ENCODE results near the gene NTRK2. TPM values are rescaled to one million over a fixed set of nuclear protein-coding genes. Genes with fewer than 3 reads are reported as not detected.

Gene NTRK2
- total RNA-seq, 1 donor from 2014 or later = 65.0 TPM

- no peaks in the 10 kb centered on the region for H3K9me3 Mint-ChIP-seq
These were observed 153.2 kb downstream of the NTRK2 start for GRCh38 chr9:84822589-84823233.

GRCh38 chr9:84823421-84824271 lies 154.1 kb downstream of the NTRK2 start:
- H3K4me1 Mint-ChIP-seq = peaks cover 17% of the 10 kb centered on the region
- H3K4me3 Mint-ChIP-seq = no peak overlapping the region
- no peaks in the 10 kb centered on the region for H3K9me3 Mint-ChIP-seq
- H3K27ac Mint-ChIP-seq = no peak overlapping the region
- H3K27me3 Mint-ChIP-seq (ENCODE audit: low read depth) = peaks cover 6% of the 10 kb centered on the region
- TF ChIP-seq, protein P1, sequence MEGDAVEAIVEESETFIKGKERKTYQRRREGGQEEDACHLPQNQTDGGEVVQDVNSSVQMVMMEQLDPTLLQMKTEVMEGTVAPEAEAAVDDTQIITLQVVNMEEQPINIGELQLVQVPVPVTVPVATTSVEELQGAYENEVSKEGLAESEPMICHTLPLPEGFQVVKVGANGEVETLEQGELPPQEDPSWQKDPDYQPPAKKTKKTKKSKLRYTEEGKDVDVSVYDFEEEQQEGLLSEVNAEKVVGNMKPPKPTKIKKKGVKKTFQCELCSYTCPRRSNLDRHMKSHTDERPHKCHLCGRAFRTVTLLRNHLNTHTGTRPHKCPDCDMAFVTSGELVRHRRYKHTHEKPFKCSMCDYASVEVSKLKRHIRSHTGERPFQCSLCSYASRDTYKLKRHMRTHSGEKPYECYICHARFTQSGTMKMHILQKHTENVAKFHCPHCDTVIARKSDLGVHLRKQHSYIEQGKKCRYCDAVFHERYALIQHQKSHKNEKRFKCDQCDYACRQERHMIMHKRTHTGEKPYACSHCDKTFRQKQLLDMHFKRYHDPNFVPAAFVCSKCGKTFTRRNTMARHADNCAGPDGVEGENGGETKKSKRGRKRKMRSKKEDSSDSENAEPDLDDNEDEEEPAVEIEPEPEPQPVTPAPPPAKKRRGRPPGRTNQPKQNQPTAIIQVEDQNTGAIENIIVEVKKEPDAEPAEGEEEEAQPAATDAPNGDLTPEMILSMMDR (IDR thresholded peaks at IDR 0.05; ENCODE audit: unreplicated experiment) = no peak
- no peak for DNase-seq (ENCODE audit: low spot score in 2 of 2, unreplicated experiment in 2 of 2)
- no peaks in the 10 kb centered on the region for H3K36me3 Mint-ChIP-seq

More at GRCh38 chr9:84822589-84823233, 153.2 kb downstream of the NTRK2 start:
- TF ChIP-seq, protein P1 (IDR thresholded peaks at IDR 0.05; ENCODE audit: unreplicated experiment) = no peak
- no peak overlapping the region for H3K27ac Mint-ChIP-seq
- no peaks in the 10 kb centered on the region for H3K36me3 Mint-ChIP-seq
- DNase-seq (ENCODE audit: low spot score in 2 of 2, unreplicated experiment in 2 of 2) = no peak
- H3K4me3 Mint-ChIP-seq = no peak overlapping the region
- H3K27me3 Mint-ChIP-seq (ENCODE audit: low read depth) = peaks cover 6% of the 10 kb centered on the region
- peaks cover 13% of the 10 kb centered on the region for H3K4me1 Mint-ChIP-seq

- DNase-seq (ENCODE audit: low spot score in 2 of 2, unreplicated experiment in 2 of 2) = no peak
- Mint-ChIP-seq H3K9me3 (no peaks in the 10 kb centered on the region), H3K27me3 (ENCODE audit: low read depth) (peaks cover 4% of the 10 kb centered on the region), H3K36me3 (no peaks in the 10 kb centered on the region), H3K4me3 (no peak overlapping the region), H3K4me1 (peaks cover 22% of the 10 kb centered on the region), H3K27ac (no peak overlapping the region)
- TF ChIP-seq, protein P1 (IDR thresholded peaks at IDR 0.05; ENCODE audit: unreplicated experiment) = no peak
These were observed 157.8 kb downstream of the NTRK2 start for GRCh38 chr9:84827216-84827765.

DNA sequence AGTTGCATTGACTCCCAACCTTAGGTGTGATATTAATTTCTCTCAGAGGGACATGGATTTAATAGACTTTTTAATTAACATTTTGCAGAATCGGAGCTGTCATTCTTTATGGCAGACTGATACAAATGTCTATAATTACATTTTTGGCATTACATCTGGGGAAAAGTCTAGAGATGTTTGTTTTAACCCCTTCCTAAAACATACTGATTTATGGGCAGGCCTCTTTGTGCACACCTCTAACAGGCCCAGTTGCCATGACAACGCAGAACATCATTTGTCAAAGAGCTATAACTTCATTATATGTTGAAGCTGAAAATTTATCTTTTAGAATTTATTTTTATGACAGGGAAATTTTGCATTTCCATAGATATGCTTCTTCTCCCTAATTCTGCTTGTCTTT lies 158.5 kb downstream of the NTRK2 start:
- TF ChIP-seq, protein P1 (IDR thresholded peaks at IDR 0.05; ENCODE audit: unreplicated experiment) = no peak
- H3K9me3 Mint-ChIP-seq = no peaks in the 10 kb centered on the region

GRCh38 chr9:84829471-84829870 lies 159.9 kb downstream of the NTRK2 start:
- no peak overlapping the region for H3K27ac Mint-ChIP-seq
- TF ChIP-seq, protein P1 (IDR thresholded peaks at IDR 0.05; ENCODE audit: unreplicated experiment) = no peak
- no peak overlapping the region for H3K4me3 Mint-ChIP-seq
- peaks cover 6% of the 10 kb centered on the region for H3K27me3 Mint-ChIP-seq (ENCODE audit: low read depth)
- peaks cover 20% of the 10 kb centered on the region for H3K4me1 Mint-ChIP-seq
- no peak for DNase-seq (ENCODE audit: low spot score in 2 of 2, unreplicated experiment in 2 of 2)
- no peaks in the 10 kb centered on the region for H3K36me3 Mint-ChIP-seq
- no peaks in the 10 kb centered on the region for H3K9me3 Mint-ChIP-seq

More for the DNA sequence above, 158.5 kb downstream of the NTRK2 start:
- no peak overlapping the region for H3K27ac Mint-ChIP-seq
- H3K4me1 Mint-ChIP-seq = peaks cover 22% of the 10 kb centered on the region
- H3K4me3 Mint-ChIP-seq = no peak overlapping the region
- no peaks in the 10 kb centered on the region for H3K36me3 Mint-ChIP-seq
- DNase-seq (ENCODE audit: low spot score in 2 of 2, unreplicated experiment in 2 of 2) = no peak
- H3K27me3 Mint-ChIP-seq (ENCODE audit: low read depth) = peaks cover 3% of the 10 kb centered on the region
